Muscle of leg (tissue), 11 donors: ENCODE measurements around the gene SPEM3. TPM values are rescaled to one million over a fixed set of nuclear protein-coding genes. Genes with fewer than 3 reads are reported as not detected.

Experiments used
- DNase-seq: peaks from one replicate; pipeline ENCODE4 v3.0.0; 2013
- H3K27ac ChIP-seq: one replicate; pipeline ENCODE4 v1.5.1; 2013; ENCODE audit warnings: mild to moderate bottlenecking, low read length, control low read depth
- H3K27me3 ChIP-seq: one replicate; pipeline ENCODE4 v1.6.1; 2013; ENCODE audit warnings: low read length; ENCODE audit not compliant: control insufficient read depth, insufficient read depth
- H3K36me3 ChIP-seq: one replicate; pipeline ENCODE4 v1.6.1; 2013; ENCODE audit warnings: low read length; ENCODE audit not compliant: control insufficient read depth, insufficient read depth
- H3K4me1 ChIP-seq: one replicate; pipeline ENCODE4 v1.6.1; 2013; ENCODE audit warnings: low read length; ENCODE audit not compliant: control insufficient read depth, insufficient read depth
- H3K4me3 ChIP-seq: one replicate; pipeline ENCODE4 v1.5.1; 2013; ENCODE audit warnings: low read length, control low read depth
- H3K9me3 ChIP-seq: replicated peaks from 2 replicates; pipeline ENCODE4 v1.6.1; 2013; ENCODE audit warnings: low read depth, low read length; ENCODE audit not compliant: control insufficient read depth
- WGBS: methylation state at CpG from one replicate; pipeline ENCODE4 v1.1.5; 2013; ENCODE audit warnings: missing lambda C conversion rate; ENCODE audit not compliant: insufficient coverage; 5-methylcytosine and 5-hydroxymethylcytosine counted together
- polyA plus RNA-seq, 8 donors: library from polyadenylated mRNA; unstranded; fragments of 120-200 nt; gene quantifications; one replicate each; pipeline versions ENCODE4 v1.2.1 to v1.2.3, GENCODE V29; 2013; ENCODE audit warnings: inconsistent platforms in 1 of 8, low replicate concordance in 1 of 8; ENCODE audit not compliant: insufficient read length in 8 of 8, insufficient read depth in 1 of 8
- total RNA-seq: library from RNA; stranded (reverse); fragments of 120-200 nt; gene quantifications from one replicate; pipeline ENCODE4 v1.2.4, GENCODE V29; 2013

The SPEM3 gene
- total and polyA plus RNA-seq, 9 donors = 0.26 TPM; not detected in 8

DNA sequence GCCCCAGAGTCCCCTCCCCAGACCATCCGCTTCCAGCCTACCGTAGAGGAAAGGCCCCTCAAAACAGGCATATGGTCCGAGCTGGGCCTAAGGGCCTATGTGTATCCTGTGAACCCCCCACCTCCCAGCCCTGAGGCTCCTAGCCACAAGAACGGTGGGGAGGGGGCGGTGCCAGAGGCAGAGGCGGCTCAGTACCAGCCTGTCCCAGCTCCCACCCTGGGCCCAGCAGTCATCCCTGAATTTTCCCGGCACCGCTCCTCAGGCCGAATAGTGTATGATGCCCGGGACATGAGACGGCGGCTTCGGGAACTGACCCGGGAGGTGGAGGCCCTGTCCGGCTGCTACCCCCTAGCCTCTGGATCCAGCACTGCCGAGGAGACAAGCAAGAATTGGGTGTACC lies 7.5 kb upstream of the SPEM3 start:
- WGBS = 84% methylated on average over 14 of the region's 16 CpGs
- Histone ChIP-seq H3K9me3 (no peaks in the 10 kb centered on the region), H3K27ac (no peak overlapping the region), H3K4me3 (no peak overlapping the region), H3K4me1 (no peaks in the 10 kb centered on the region), H3K36me3 (peaks cover 4% of the 10 kb centered on the region), H3K27me3 (no peaks in the 10 kb centered on the region)
- DNase-seq = no peak

DNA sequence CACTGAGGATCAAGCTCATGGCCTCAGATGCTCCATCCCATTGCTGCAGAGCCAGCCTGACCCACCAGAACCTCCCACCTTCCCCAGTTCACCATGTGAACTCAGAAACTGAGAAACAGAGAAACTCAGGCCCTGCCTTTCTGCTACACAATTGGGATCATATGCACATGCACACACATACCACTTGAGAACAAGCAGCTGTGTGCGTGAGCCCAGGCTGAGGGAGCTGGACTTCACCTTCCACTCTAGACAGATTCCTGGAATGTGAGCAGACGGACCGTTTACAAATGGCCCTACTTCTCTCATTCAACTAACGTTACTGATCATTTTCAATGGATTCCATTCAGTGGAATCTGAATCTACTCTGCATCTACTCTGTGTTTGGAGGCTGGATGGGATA lies 5.0 kb upstream of the SPEM3 start:
- 20% methylated on average over 1 of the region's 4 CpGs for WGBS
- no peak for DNase-seq
- Histone ChIP-seq H3K4me1 (no peaks in the 10 kb centered on the region), H3K27me3 (no peaks in the 10 kb centered on the region), H3K4me3 (no peak overlapping the region), H3K36me3 (no peaks in the 10 kb centered on the region), H3K9me3 (no peaks in the 10 kb centered on the region), H3K27ac (no peak overlapping the region)

GRCh38 chr17:7425316-7425715 lies 3.3 kb upstream of the SPEM3 start, which contains the start of gene SPEM2:
Gene SPEM2, plus strand, starts transcription at chr17:7425616. Its CDS starts 73 bp downstream, at chr17:7425689.
- no peak for DNase-seq
- Histone ChIP-seq H3K27ac (no peak within 1 kb of the TSS), H3K9me3 (no peaks in the 10 kb centered on the region), H3K27me3 (no peaks in the 10 kb centered on the region), H3K4me1 (no peaks in the 10 kb centered on the region), H3K4me3 (no peak within 1 kb of the TSS), H3K36me3 (no peaks in the 10 kb centered on the region)
- WGBS = no CpG with 5 or more reads among the region's 7 CpGs

GRCh38 chr17:7425756-7426155 lies 2.9 kb upstream of the SPEM3 start:
- 95% methylated on average over 3 of the region's 8 CpGs for WGBS
- DNase-seq = no peak
- H3K4me3 ChIP-seq = no peak overlapping the region
- H3K9me3 ChIP-seq = no peaks in the 10 kb centered on the region
- H3K4me1 ChIP-seq = no peaks in the 10 kb centered on the region
- H3K27ac ChIP-seq = no peak overlapping the region
- H3K36me3 ChIP-seq = no peaks in the 10 kb centered on the region
- H3K27me3 ChIP-seq = no peaks in the 10 kb centered on the region

- Histone ChIP-seq H3K27me3 (no peaks in the 10 kb centered on the region), H3K4me3 (no peak overlapping the region), H3K27ac (no peak overlapping the region), H3K4me1 (no peaks in the 10 kb centered on the region), H3K9me3 (no peaks in the 10 kb centered on the region), H3K36me3 (no peaks in the 10 kb centered on the region)
- DNase-seq = no peak
- WGBS = 90% methylated on average over 24 of the region's 33 CpGs
Measured at GRCh38 chr17:7426203-7426863, 2.3 kb upstream of the SPEM3 start.

DNA sequence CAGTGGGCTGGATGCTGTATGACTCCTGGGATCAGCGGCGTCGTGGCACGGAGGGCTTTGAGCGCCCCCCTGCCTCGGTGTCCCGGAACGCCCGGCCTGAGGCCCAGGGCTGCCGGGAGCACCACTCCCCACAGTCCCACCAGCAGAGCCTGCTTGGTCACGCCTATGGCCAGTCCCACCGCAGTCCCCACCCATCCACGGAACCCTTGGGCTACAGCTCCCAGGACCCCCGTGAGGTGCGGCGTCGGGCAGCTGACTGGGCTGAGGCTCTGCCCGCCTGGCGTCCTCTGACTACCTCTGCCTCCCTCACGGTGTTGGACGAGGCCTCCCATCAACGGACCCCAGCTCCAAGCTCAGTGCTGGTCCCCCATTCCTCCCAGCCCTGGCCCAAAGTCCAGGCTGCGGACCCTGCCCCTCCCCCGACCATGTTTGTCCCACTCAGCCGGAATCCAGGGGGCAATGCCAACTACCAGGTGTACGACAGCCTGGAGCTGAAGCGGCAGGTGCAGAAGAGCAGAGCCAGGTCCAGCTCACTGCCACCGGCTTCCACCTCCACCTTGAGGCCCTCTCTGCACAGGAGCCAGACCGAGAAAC lies 1.7 kb upstream of the SPEM3 start:
- no peaks in the 10 kb centered on the region for H3K4me1 ChIP-seq

GRCh38 chr17:7427549-7427948 lies 1.1 kb upstream of the SPEM3 start:
- no peaks in the 10 kb centered on the region for H3K36me3 ChIP-seq
- H3K27me3 ChIP-seq = no peaks in the 10 kb centered on the region
- 89% methylated on average over 1 of the region's 7 CpGs for WGBS
- no peak overlapping the region for H3K4me3 ChIP-seq
- H3K4me1 ChIP-seq = no peaks in the 10 kb centered on the region
- no peaks in the 10 kb centered on the region for H3K9me3 ChIP-seq
- no peak overlapping the region for H3K27ac ChIP-seq
- DNase-seq = no peak

More for the DNA sequence above, 1.7 kb upstream of the SPEM3 start:
- Histone ChIP-seq H3K4me3 (no peak overlapping the region), H3K9me3 (no peaks in the 10 kb centered on the region), H3K36me3 (no peaks in the 10 kb centered on the region), H3K27me3 (no peaks in the 10 kb centered on the region), H3K27ac (no peak overlapping the region)
- 88% methylated on average over 27 of the region's 29 CpGs for WGBS
- DNase-seq = no peak

- DNase-seq = no peak
- H3K4me3 ChIP-seq = no peak overlapping the region
- no peaks in the 10 kb centered on the region for H3K4me1 ChIP-seq
- H3K27ac ChIP-seq = no peak overlapping the region
- no peaks in the 10 kb centered on the region for H3K9me3 ChIP-seq
- H3K36me3 ChIP-seq = no peaks in the 10 kb centered on the region
- WGBS = 89% methylated on average over 10 of the region's 10 CpGs
- no peaks in the 10 kb centered on the region for H3K27me3 ChIP-seq
Measured at GRCh38 chr17:7429722-7430121, 1.1 kb downstream of the SPEM3 start.

- DNase-seq = no peak
- no peaks in the 10 kb centered on the region for H3K9me3 ChIP-seq
- H3K4me1 ChIP-seq = peaks cover 11% of the 10 kb centered on the region
- peaks cover 14% of the 10 kb centered on the region for H3K27me3 ChIP-seq
- no peaks in the 10 kb centered on the region for H3K36me3 ChIP-seq
- 100% methylated on average over 1 of the region's 1 CpG for WGBS
- H3K4me3 ChIP-seq = no peak overlapping the region
- no peak overlapping the region for H3K27ac ChIP-seq
Measured at GRCh38 chr17:7431231-7431630, 2.6 kb downstream of the SPEM3 start.

- Histone ChIP-seq H3K4me3 (no peak overlapping the region), H3K4me1 (peaks cover 20% of the 10 kb centered on the region), H3K36me3 (no peaks in the 10 kb centered on the region), H3K9me3 (no peaks in the 10 kb centered on the region), H3K27me3 (peaks cover 24% of the 10 kb centered on the region), H3K27ac (no peak overlapping the region)
- WGBS = 85% methylated on average over 10 of the region's 11 CpGs
- no peak for DNase-seq
Measured at GRCh38 chr17:7432296-7432695, 3.6 kb downstream of the SPEM3 start.
